IMR-90 (cell line): ENCODE measurements around the gene EML3. TPM values are rescaled to one million over a fixed set of nuclear protein-coding genes. Genes with fewer than 3 reads are reported as not detected.

ENCODE experiments used
- ATAC-seq: fragments of 200-7000 bp; cut with Tn5 transposase; 2 replicates; pipeline ENCODE4 v1.9.1; 2020; ENCODE audit warnings: low read depth, mild to moderate bottlenecking, moderate library complexity
- BruUV-seq: library from RNA; stranded (reverse); fragments of 400-500 nt; replicated peaks from 2 replicates; lab custom pipeline; 2021; lab: Mats Ljungman, UMichigan
- CTCF ChIA-PET: fragments of 300-600 bp; formaldehyde crosslinking; extraction: SDS; loops from one replicate; lab custom pipeline; 2021; ENCODE audit warnings: antibody characterized with exemption; lab: Yijun Ruan, JAX
- POLR2A ChIA-PET: fragments of 300-600 bp; sonication (Branson Sonifier 250); formaldehyde crosslinking; loops from one replicate; lab custom pipeline; 2022; ENCODE audit warnings: antibody characterized with exemption; ENCODE audit not compliant: unreplicated experiment; lab: Charles Lee
- DNase-seq: peaks from one replicate; pipeline ENCODE4 v3.0.0; 2013
- H2AFZ ChIP-seq: replicated peaks from 2 replicates; pipeline ENCODE3; 2013; ENCODE audit warnings: low read length, mild to moderate bottlenecking; ENCODE audit not compliant: poor library complexity
- H2AK5ac ChIP-seq: 2 replicates; pipeline ENCODE4 v1.6.1; 2013; ENCODE audit warnings: low read depth, low read length, inconsistent platforms
- H2AK9ac ChIP-seq: replicated peaks from 2 replicates; pipeline ENCODE3; 2013; ENCODE audit warnings: mild to moderate bottlenecking, low read depth, low read length, moderate library complexity; ENCODE audit not compliant: poor library complexity
- H2BK120ac ChIP-seq: 2 replicates; pipeline ENCODE4 v1.6.1; 2013; ENCODE audit warnings: low read depth, low read length, inconsistent platforms
- H2BK15ac ChIP-seq: 3 replicates; pipeline ENCODE4 v1.6.1; 2013; ENCODE audit warnings: low read depth, low read length, inconsistent platforms
- H2BK20ac ChIP-seq: 2 replicates; pipeline ENCODE4 v1.6.1; 2013; ENCODE audit warnings: low read depth, mild to moderate bottlenecking, inconsistent platforms, low read length, moderate library complexity
- H2BK5ac ChIP-seq: 2 replicates; pipeline ENCODE4 v1.6.1; 2013; ENCODE audit warnings: mild to moderate bottlenecking, low read depth, low read length, inconsistent platforms; ENCODE audit not compliant: poor library complexity, severe bottlenecking
- H3K14ac ChIP-seq: replicated peaks from 2 replicates; pipeline ENCODE4 v1.6.1; 2013; ENCODE audit warnings: low read depth, low read length, inconsistent platforms
- H3K18ac ChIP-seq: 2 replicates; pipeline ENCODE4 v1.6.1; 2013; ENCODE audit warnings: low read depth, low read length, control low read depth
- H3K23ac ChIP-seq: 2 replicates; pipeline ENCODE4 v1.6.1; 2013; ENCODE audit warnings: low read depth, low read length, inconsistent platforms
- H3K27ac ChIP-seq: 2 replicates; pipeline ENCODE4 v1.5.1; 2013; ENCODE audit warnings: mild to moderate bottlenecking, control low read depth, low read length; ENCODE audit not compliant: insufficient read depth
- H3K27me3 ChIP-seq: 2 replicates; pipeline ENCODE4 v1.6.1; 2013; ENCODE audit warnings: low read length; ENCODE audit not compliant: control insufficient read depth, insufficient read depth
- H3K36me3 ChIP-seq: 2 replicates; pipeline ENCODE4 v1.6.1; 2013; ENCODE audit warnings: low read length, mixed read lengths; ENCODE audit not compliant: control insufficient read depth, insufficient read depth
- H3K4ac ChIP-seq: 2 replicates; pipeline ENCODE4 v1.6.1; 2013; ENCODE audit warnings: low read depth, low read length, inconsistent platforms
- H3K4me1 ChIP-seq: 2 replicates; pipeline ENCODE4 v1.6.1; 2013; ENCODE audit warnings: low read length, mixed read lengths; ENCODE audit not compliant: control insufficient read depth, insufficient read depth
- H3K4me2 ChIP-seq: 2 replicates; pipeline ENCODE4 v1.6.1; 2013; ENCODE audit warnings: low read depth, mild to moderate bottlenecking, control low read depth, low read length, moderate library complexity
- H3K4me3 ChIP-seq: 2 replicates; pipeline ENCODE4 v1.5.1; 2013; ENCODE audit warnings: low read depth, mild to moderate bottlenecking, control low read depth, low read length, moderate library complexity; ENCODE audit not compliant: insufficient read depth
- H3K56ac ChIP-seq: 2 replicates; pipeline ENCODE4 v1.6.1; 2013; ENCODE audit warnings: low read length, inconsistent platforms; ENCODE audit not compliant: insufficient read depth; ENCODE audit errors: extremely low read depth
- H3K79me1 ChIP-seq, 2 experiments: 2 replicates each; pipeline ENCODE4 v1.6.1; 2013; ENCODE audit warnings: low read length in 2 of 2, inconsistent platforms in 1 of 2, low read depth in 1 of 2
- H3K9ac ChIP-seq: 2 replicates; pipeline ENCODE4 v1.6.1; 2013; ENCODE audit warnings: low read depth, low read length, control low read depth
- H3K9me1 ChIP-seq: 2 replicates; pipeline ENCODE4 v1.6.1; 2013; ENCODE audit warnings: low read length, inconsistent platforms; ENCODE audit not compliant: insufficient read depth
- H3K9me3 ChIP-seq: 2 replicates; pipeline ENCODE4 v1.6.1; 2013; ENCODE audit warnings: low read length; ENCODE audit not compliant: control insufficient read depth, insufficient read depth
- H4K20me1 ChIP-seq: 2 replicates; pipeline ENCODE4 v1.6.1; 2013; ENCODE audit warnings: low read length, inconsistent platforms; ENCODE audit not compliant: insufficient read depth
- H4K5ac ChIP-seq: 2 replicates; pipeline ENCODE4 v1.6.1; 2013; ENCODE audit warnings: mild to moderate bottlenecking, low read depth, low read length, control low read depth
- H4K8ac ChIP-seq, 2 experiments: 2 replicates each; pipeline ENCODE4 v1.6.1; 2013; ENCODE audit warnings: low read depth in 2 of 2, low read length in 2 of 2, control low read depth in 1 of 2, inconsistent platforms in 1 of 2
- H4K91ac ChIP-seq: 2 replicates; pipeline ENCODE4 v1.6.1; 2013; ENCODE audit warnings: low read depth, low read length, inconsistent platforms; ENCODE audit not compliant: insufficient read depth
- CHD1 ChIP-seq: IDR thresholded peaks from 2 replicates; pipeline ENCODE4 v1.6.1; 2012; ENCODE audit warnings: low read depth, low read length, improper control_type of control experiment
- ELK1 ChIP-seq: fragments of 150-350 bp; IDR thresholded peaks from 2 replicates; pipeline ENCODE4 v1.6.1; 2016; ENCODE audit warnings: low read depth, mild to moderate bottlenecking, low read length, moderate library complexity, borderline replicate concordance
- FOS ChIP-seq: fragments of 150-350 bp; IDR thresholded peaks from 2 replicates; pipeline ENCODE4 v1.6.1; 2016; ENCODE audit warnings: low read depth, low read length
- MAZ ChIP-seq: IDR thresholded peaks from 2 replicates; pipeline ENCODE4 v1.6.1; 2012; ENCODE audit warnings: low read depth, mild to moderate bottlenecking, low read length, improper control_type of control experiment, moderate library complexity, borderline replicate concordance
- MXI1 ChIP-seq: IDR thresholded peaks from 2 replicates; pipeline ENCODE4 v1.6.1; 2012; ENCODE audit warnings: low read depth, mild to moderate bottlenecking, low read length, moderate library complexity, borderline replicate concordance
- NFE2L2 ChIP-seq: fragments of 150-350 bp; IDR thresholded peaks from 2 replicates; pipeline ENCODE4 v1.6.1; 2016; ENCODE audit warnings: low read depth, mild to moderate bottlenecking, low read length
- RCOR1 ChIP-seq: IDR thresholded peaks from 2 replicates; pipeline ENCODE4 v1.6.1; 2012; ENCODE audit warnings: mild to moderate bottlenecking, low read length, improper control_type of control experiment; ENCODE audit not compliant: insufficient replicate concordance
- SMC3 ChIP-seq: fragments of 150-350 bp; IDR thresholded peaks from 2 replicates; pipeline ENCODE4 v1.6.1; 2016; ENCODE audit warnings: low read depth, mild to moderate bottlenecking, antibody characterized with exemption, low read length, moderate library complexity
- WGBS, 2 experiments: methylation state at CpG; one replicate each; pipeline versions ENCODE4 v1.1.5 to v1.1.7; 2013; ENCODE audit warnings: missing lambda C conversion rate in 2 of 2; ENCODE audit not compliant: insufficient read length in 1 of 2; ENCODE audit errors: extremely low coverage in 2 of 2; 5-methylcytosine and 5-hydroxymethylcytosine counted together
- dilution Hi-C: fragments of 300-500 bp; cut with HindIII; formaldehyde crosslinking; loops from one replicate; pipeline ENCODE4 v1.14.3; 2018; ENCODE audit warnings: low sequenced_read_pairs; ENCODE audit not compliant: unreplicated experiment
- in situ Hi-C: fragments of 300-500 bp; cut with MboI; formaldehyde crosslinking; loops from 3 replicates; pipeline ENCODE4 v1.14.3; 2019; ENCODE audit warnings: low sequenced_read_pairs, inconsistent platforms, mixed read lengths
- intact Hi-C: fragments of 100-400 bp; cut with micrococcal nuclease; formaldehyde crosslinking; loops from 2 replicates; pipeline ENCODE4 v1.10.0; 2022
- polyA plus RNA-seq, 3 experiments: library from polyadenylated mRNA; depleted of rRNA; stranded (reverse); fragments of >200 nt; gene quantifications; 2 replicates each; pipeline ENCODE4 v1.2.3, GENCODE V29; 2012; ENCODE audit warnings: low replicate concordance in 1 of 3
- total RNA-seq: library from RNA; depleted of rRNA; stranded (reverse); fragments of >200 nt; gene quantifications from 2 replicates; pipeline ENCODE4 v1.2.3, GENCODE V29; 2012

Gene EML3
- total and polyA plus RNA-seq, 2 of the 4 experiments (the other 2 are of a cell fraction), result 5.0 to 24.7 TPM

DNA sequence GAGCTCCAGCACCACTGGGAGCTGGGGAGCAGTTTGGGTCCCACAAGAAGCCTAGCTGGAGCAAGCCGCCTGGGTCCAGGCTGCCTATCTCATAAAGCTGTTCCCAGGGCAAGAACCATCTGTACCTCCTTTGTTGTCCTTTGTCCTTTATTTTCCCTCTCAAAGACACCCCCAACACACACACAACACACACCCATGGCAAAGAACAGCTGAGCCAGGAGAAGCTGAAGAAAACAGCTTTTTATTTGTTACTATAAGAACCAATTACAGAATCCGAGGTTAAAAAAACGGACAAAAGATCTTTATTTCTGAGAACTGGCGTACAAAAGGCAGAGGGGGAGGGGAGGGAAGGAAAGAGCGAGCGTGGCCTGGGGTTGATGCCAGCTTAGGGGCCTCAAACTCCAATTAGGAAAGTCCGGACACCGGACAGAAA is 19.6 kb downstream of the EML3 start:
- H3K4me2 ChIP-seq, result no peak overlapping the region
- H2BK15ac ChIP-seq, result no peak overlapping the region
- ChIA-PET POLR2A (interaction anchor here (0.5 kb wide), 1 partner anchor 30 kb away, joined by 5 read pairs; no protein-coding TSS in a partner anchor), CTCF (interaction anchor here (0.6 kb wide), 2 partner anchors 24 to 264 kb away, joined by 3 read pairs; no protein-coding TSS in a partner anchor)
- no peak overlapping the region for H4K91ac ChIP-seq
- H3K23ac ChIP-seq, result no peak overlapping the region
- ATAC-seq (no peak), DNase-seq (no peak)
- no peak overlapping the region for H2AFZ ChIP-seq
- no peak overlapping the region for H2AK9ac ChIP-seq
- H3K56ac ChIP-seq, result no peak overlapping the region
- no peak overlapping the region for H3K4ac ChIP-seq
- WGBS, 2 experiments, result no CpG with 5 or more reads among the region's 8 CpGs
- H3K4me1 ChIP-seq, result peaks cover 6% of the 10 kb centered on the region
- H4K8ac ChIP-seq, result no peak overlapping the region
- H3K27me3 ChIP-seq, result no peaks in the 10 kb centered on the region
- H3K9me3 ChIP-seq, result no peaks in the 10 kb centered on the region
- H2AK5ac ChIP-seq, result no peak overlapping the region
- dilution Hi-C loops, result no loop called here
- H4K20me1 ChIP-seq, result peaks cover 5% of the 10 kb centered on the region; the same call in 1 of the 2 replicates
- BruUV-seq, result no TSS peak
- TF ChIP-seq NFE2L2 (no peak), CHD1 (no peak), MXI1 (no peak), SMC3 (no peak), FOS (no peak), ELK1 (no peak), MAZ (no peak), RCOR1 (no peak)
- no peak overlapping the region for H3K14ac ChIP-seq
- in situ Hi-C loops, result no loop called here
- H3K36me3 ChIP-seq, result peaks cover 47% of the 10 kb centered on the region
- H2BK20ac ChIP-seq, result no peak overlapping the region
- H3K9ac ChIP-seq, result no peak overlapping the region
- no peak overlapping the region for H4K5ac ChIP-seq
- H3K9me1 ChIP-seq, result 0 out of 2 replicates have a peak, but pooled peaks cover 4% of the 10 kb centered on the region
- no peak overlapping the region for H3K4me3 ChIP-seq
- no peak overlapping the region for H2BK120ac ChIP-seq
- H2BK5ac ChIP-seq, result no peak overlapping the region
- H3K79me1 ChIP-seq, result peaks cover 19 to 45% of the 10 kb centered on the region in 2 experiments
- no peak overlapping the region for H3K27ac ChIP-seq
- H3K18ac ChIP-seq, result no peak overlapping the region
- intact Hi-C loops, result loop anchor here (10.0 kb wide), 1 partner anchor 102 kb away; no protein-coding TSS in a partner anchor
